Stimulated activated naive CD4-positive, alpha-beta T cell treated with Interleukin-2 at 50 U/mL for 16 hours (primary cell): Measurements from ENCODE around the gene DOCK7.
"Not testable (repeated sequence)": the region's sequence is repeated elsewhere in the genome, so short reads cannot be mapped to it uniquely, and the experiment has no call there.

ENCODE experiments used
- DNase-seq: peaks from one replicate; lab custom pipeline; 2025; lab: John Stamatoyannopoulos, UW

DOCK7 gene

DNA sequence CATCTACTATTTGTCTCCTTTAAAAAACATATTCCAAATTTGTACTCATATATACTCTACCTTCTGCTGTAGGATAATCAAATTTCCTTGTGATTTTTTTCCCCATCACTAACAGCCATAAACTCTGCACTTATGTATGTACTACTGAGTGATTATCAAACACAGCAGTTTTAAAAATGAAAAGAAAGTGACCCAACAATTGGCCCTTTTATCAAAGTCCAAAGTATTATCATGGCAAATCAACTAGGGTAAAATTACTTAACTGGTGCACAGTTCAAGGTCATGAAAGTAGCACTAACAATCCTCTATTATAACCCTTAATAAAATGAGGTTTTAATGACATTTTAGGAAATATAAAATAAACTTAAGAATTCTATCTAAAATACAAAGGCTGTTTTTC, 79.3 kb downstream of the DOCK7 start:
- DNase-seq: no peak

DNA sequence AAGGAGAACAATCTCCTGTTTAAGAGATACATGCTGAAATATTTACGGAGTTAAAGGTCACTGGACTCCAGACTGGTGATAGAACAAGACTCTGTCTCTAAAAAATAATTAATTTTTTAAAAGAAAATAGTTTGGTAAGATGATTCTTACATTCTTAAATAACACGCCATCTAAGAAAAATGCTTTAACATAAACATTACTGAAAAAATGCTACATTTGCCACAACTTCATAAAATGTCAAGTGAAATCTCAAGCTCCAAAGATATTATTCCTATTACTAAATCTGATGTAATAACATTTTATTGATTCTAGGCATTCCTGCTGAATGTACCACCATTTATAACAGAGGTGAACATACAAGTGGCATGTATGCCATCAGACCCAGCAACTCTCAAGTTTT, 86.7 kb downstream of the DOCK7 start:
- no peak for DNase-seq

DNA sequence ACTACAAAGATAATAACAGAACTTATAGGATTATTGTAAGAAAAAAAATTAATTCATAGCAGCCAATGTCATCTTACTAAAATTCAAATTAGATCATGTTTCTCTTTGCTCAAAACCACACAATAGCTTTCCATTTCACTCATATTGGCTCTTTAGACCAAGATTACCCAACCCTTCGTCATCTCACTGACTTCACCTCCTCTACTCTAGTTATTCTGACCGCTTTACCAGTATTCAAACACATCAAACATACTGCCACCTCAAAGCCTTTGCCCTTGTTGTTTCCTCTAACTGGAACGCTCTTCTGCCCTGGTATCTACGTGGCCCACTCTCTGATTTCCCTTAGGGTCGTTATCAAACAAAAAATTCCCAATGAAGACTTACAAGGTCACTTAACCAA, 89.1 kb downstream of the DOCK7 start:
- DNase-seq: no peak

DNA sequence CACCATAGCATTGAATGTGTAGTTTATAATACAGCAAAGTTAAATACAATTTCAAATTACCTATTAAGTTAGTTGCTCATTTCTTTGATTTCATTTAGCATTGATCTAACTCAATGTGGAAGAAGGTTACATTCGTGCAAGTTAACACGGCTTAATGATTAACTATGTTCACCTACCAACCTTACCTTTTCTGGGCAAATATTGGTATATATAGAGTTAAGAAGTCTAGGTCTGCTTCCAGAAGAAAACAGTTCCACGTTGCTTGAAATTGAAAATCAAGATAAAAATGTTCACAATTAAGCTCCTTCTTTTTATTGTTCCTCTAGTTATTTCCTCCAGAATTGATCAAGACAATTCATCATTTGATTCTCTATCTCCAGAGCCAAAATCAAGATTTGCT, 90.9 kb downstream of the DOCK7 start, which contains the start of gene ANGPTL3:
Gene ANGPTL3, plus strand, starts transcription at position 240 of the 400 bp plus-strand sequence. Its CDS starts 47 bp downstream, at position 287.
- no peak for DNase-seq

DNA sequence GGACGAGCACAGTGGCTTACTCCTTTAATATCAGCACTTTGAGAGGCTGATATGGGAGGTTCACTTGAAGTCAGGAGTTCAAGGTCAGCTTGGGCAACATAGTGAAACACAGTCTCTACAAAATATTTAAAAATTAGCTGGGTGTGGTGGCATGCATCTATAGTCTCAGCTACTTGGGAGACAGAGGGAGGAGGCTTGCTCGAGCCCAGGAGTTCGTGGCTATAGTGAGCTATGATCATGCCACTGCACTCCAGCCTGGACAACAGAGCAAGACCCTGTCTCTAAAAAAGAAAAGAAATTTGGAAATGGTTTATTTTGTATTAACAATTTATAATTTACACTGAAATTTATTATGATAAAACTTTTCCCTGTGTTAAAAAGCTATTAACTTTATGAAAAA, 92.5 kb downstream of the DOCK7 start:
- no peak for DNase-seq

DNA sequence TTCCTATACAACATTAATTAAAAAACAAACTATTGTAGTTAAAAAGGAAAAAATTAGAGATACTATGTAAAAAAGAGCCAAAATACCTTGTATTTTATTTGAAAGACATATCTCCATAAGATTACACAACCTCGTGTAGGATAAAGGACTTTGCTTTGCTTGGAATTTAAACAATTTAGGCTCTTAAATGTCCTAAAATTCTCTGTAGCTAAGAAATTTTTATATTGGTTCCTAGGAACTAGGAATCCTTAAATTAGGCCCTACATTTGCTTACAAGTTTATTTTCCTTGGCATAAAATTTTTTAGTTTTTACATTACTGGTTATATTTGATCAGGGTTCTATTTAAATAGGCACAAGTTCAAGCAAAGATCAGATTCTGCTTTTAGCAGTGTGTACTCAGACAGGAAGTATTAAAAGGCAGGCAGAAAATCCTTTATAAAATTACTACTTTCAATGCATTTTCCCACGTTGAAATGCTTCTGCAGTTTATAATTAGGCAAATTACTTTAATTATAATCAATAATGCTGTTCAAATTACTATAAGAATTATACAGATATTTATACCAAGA, 94.3 kb downstream of the DOCK7 start:
- no peak for DNase-seq

DNA sequence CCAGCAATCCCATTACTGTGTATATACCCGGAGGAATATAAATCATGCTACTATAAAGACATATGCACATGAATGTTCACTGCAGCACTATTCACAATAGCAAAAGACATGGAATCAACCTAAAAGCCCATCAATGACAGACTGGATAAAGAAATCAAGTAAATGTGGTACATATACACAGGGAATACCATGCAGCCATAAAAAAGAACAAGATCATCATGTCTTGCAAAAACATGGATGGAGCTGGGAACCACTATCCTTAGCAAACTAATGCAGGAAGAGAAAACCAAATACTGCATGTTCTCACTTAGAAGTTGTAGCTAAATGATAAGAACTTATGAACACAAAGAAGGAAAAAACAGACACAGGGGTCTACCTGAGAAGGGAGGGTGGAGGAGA, 97.2 kb downstream of the DOCK7 start:
- DNase-seq: no peak

DNA sequence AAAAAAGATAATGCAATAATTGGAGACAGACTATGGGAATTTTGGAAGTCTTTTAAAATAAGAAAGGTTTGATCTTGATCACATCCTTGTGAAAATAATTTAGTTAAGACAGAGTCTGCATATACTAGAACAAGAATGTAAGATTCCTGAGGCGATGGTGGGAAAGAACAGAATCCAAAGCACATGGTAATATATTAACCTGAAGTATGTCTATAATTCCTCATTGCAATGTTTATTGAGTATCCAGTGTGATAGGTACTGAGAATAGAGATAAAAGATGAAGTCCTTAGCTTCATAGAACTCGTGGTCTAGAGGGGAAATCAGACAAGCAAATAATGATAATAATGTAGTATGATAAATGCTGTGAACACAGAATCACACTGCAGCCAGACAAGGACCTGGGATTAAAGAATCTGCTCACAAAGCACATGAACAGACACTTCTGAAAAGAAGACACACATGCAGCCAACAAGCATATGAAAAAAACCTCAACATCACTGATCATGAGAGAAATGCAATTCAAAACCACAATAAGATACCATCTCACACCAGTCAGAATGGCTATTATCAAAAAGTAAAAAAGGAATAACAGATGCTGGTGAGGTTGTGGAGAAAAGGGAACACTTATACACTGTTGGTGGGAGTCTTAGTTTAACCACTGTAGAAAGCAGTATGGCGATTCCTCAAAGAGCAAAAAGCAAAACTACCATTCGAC, 97.8 kb downstream of the DOCK7 start:
- no peak for DNase-seq

DNA sequence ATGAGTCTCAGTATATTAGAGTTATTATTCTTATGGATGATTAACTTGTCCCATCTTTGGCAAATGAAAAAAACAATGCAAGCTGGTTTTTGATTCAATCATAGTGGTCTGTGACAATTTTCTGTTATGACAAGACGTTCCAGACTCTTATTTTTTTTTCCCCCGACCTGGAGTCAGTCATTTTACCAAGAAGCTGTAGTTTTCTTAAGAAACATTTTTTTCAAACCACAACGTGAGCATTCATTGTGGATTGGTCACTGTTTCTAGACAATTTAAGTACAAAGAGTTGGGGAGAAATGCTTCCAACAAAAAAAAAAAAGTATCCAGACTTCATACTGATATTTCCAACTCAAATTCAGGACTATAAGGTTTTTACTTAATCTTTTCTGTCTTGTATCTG, 98.9 kb downstream of the DOCK7 start:
- DNase-seq: no peak

DNA sequence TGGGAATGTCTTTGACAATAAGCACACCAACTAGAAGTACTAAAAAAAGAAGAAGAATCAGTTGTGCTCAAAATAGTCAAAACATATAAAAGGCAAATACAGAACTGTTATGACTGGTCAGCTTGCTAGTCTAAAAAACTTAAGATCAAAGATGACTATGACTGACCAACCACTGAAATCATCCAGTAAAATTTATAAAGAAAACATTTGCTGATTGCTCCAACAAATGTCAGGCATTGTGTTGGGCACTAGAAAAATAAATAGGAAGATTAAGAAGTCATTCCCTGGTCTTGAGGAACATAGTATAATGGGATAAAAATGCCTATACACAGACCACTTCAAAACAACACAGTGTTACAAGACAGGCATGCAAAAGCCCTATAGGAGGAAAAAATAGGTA, 100.2 kb downstream of the DOCK7 start:
- no peak for DNase-seq

DNA sequence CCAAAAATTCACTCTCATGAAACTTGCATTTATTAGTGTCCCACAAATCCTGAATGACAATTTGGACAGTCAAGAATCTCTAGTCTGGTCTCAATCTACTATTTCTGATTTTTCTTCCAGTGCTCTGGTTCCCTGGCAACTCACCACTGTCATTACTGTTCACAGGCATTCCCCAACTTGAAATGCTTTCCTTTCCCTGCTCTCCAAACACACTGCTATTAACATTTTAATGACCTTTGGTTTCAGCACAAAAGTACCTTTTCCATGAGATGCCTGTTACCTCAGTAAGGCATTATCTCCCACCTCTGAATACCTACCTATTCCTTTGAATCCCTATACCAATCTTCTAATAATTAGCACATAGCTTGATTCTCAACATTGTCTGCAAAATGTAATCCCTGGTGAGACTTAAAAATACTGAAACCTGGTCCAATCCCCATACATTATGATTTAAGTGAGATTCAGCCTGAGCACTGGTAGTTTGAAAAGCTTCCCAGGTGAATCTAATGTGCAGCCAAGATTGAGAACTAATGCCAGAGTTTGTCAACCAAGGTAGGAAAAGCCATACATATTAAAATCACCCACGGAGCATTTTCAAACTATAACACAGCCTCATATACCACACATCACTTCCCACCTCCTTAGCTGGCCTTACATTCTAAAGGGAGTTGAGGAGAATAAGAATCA, 102.6 kb downstream of the DOCK7 start:
- no peak for DNase-seq

DNA sequence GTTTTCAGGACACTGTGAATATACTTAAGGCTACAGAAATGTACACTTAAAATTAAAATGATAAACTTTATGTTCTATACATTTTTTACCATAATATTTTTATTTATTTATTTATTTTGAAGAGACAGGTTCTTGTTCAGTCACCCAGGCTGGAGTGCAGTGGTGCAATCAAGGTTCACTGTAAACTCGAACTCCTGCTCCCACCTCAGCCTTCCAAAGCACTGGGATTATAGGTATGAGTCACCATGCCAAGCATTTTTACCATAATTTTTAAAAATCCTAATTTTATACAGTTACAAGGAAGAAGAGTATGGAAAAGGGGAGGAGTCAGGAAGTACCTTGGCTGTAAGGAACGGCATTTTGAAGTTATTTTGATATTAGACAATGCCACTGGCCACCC, 114.5 kb downstream of the DOCK7 start:
- DNase-seq: no peak

DNA sequence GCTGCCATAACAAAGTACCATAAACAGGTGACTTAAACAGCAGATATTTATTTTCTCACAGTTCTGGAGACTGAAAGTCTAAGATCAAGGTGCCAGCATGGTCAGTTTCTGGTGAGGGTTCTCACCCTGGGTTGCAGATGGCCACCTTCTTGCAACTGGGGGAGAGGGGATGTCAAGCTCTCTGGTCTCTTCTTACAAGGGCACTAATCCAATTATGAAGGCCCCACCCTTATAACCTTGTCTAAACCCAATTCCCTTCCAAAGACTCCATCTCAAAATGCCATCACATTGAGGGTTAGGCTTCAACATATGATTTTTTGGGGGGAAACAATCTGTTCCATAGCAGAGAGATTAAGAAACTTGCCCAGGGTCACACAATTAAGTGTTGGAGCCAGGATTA, 115.7 kb downstream of the DOCK7 start:
- no peak for DNase-seq

DNA sequence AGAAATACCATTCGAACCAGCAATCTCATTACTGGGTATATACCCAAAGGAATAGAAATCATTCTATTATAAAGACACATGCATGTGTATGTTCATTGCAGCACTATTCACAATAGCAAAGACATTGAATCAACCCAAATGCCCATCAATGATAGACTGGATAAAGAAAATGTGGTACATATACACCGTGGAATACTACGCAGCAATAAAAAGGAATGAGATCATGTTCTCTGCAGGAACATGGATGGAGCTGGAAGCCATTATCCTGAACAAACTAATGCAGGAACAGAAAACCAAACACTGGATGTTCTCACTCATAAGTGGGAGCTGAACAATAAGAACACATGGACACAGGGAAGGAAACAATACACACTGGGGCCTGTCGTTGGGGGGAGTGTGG, 116.7 kb downstream of the DOCK7 start:
- not testable (repeated sequence) for DNase-seq

DNA sequence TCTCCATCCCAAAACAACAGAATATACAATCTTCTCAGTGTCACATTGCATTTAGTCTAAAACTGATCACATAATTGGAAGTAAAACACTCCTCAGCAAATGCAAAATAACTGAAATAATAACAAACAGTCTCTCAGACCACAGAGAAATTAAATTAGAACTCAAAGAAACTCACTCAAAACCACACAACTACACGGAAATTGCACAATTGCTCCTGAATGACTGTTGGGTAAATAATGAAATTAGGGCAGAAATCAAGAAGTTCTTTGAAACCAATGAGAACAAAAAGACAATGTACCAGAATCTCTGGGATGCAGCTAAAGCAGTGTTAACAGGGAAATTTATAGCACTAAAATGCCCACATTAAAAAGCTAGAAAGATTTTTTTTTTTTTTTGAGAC, 120.3 kb downstream of the DOCK7 start:
- DNase-seq: not testable (repeated sequence)

DNA sequence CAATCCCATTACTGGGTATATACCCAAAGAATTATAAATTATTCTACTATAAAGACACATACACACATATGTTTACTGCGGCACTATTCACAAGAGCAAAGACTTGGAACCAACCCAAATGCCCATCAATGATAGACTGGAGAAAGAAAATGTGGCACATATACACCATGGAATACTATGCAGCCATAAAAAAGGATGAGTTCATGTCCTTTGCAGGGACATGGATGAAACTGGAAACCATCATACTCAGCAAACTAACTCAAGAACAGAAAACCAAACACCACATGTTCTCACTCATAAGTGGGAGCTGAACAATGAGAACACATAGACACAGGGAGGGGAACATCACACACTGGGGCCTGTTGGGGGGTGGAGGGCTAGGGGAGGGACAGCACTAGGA, 121.0 kb downstream of the DOCK7 start:
- not testable (repeated sequence) for DNase-seq

DNA sequence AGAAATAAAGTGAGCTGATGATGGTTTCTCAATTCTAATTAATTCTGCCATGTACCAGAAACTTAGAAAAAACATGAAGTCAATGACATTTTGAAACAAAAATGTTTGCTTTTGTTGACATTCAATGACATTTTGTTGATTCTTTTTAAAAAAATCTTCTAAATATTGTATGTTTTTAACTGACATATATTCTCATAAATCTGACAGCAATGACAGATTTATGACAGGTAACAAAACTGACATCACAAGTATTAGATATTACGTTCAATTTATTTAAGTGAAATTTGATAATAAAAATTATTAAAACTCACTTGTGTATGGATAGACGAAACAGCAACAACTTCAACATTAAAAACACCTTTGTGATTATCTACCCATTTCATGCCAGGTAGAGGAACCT, 126.9 kb downstream of the DOCK7 start:
- no peak for DNase-seq

DNA sequence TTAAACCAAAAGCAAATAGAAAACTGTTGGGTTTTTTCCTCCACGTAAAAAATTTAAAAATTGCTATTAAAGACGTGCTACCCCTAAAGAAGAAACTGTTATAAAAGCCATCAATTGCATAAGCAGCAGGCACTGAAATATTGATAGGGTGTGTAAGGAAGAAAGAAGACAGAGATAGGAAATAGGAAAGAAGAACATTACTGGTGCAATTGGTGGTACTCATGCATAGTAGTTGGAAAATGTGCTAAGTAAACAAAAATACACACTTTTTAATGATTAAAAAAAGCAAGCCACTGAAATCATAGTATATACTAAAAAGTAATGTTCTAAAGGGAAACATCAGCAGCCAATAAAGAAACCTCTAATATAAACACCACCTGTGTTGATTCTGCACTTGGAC, 143.6 kb downstream of the DOCK7 start:
- no peak for DNase-seq

DNA sequence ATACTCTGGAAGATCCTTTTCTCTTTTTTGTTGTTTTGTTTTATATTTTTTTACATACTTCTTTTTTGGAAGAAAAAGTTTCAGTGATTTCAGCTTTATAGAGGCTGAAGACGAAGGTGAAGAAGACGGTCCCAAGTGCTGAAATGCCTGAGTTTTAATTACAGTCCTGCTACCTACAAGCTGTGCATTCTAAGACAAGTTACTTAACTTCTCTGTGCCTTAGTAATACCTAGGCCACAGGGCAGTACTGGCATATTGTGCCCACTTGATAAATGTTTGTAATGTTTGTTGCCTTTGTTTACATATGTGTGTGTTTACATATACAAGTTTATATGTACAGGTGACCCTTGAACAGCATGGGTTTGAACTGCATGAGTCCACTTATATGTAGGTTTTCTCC, 147.1 kb downstream of the DOCK7 start:
- no peak for DNase-seq

DNA sequence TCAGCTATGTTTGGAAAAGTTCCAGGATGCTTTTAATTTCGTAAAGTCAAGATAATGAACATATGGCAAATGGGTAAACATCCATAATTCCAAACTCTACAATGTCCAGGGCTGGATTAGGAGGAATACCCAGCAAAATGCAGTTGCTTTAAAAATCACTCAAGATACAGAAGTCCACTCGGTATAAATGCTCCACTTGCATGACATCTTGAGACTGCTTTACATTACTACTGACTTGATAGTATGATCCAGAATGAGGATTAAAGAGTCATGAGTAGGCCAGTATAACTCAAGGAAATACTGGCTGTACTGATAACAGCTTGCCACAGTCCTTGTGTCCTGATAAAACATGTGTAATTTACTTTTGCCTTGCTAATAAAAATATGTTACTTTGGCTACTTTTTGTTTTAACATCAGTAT, 149.1 kb downstream of the DOCK7 start:
- DNase-seq: no peak

DNA sequence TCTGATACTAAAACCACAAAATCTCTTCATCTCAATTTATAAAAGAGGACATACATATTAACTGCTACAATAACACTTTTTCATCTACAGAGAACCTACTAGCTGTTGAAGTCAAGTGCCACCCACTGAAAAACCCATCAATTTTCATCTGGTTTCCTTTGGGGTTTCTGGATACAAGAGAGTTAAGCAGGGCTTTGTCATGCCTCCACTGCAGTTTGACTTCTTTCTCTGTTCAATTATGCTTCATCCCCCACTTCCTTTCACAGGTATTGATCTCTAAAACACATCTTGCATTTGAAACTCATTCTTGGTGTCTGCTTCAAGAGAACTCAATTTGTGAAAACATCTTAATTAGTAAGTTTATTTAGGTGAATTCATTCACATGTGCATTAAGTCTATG, 151.3 kb downstream of the DOCK7 start:
- DNase-seq: no peak

DNA sequence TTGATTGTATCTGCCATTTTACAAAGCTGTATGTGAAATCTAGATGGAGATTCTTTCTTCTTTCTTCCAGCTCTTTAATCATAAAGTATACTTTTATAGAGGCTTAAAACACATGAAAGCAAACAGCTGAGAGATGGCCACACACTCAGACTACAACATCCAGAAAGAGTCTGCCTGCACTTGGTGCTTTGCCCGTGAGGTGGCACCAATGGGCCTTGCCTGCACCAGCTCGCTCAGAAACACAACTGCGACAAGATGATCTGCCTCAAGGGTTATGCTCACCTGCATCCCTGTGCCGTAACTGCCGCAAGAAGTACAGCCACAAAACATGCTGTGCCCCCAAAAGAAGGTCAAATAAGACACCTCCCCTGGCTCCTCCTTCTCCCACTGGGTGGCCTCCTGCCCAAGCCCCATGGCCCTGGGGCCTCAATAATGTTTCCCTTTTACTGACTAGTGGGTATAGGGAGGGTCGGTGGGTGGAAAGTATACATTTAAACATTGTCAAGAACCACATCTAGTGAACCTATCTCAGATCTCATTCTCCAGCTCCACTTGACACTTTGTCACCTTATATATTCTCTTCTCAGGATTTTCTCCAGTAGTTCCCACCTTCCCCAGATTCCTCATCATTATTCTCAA, 157.6 kb downstream of the DOCK7 start:
- no peak for DNase-seq

DNA sequence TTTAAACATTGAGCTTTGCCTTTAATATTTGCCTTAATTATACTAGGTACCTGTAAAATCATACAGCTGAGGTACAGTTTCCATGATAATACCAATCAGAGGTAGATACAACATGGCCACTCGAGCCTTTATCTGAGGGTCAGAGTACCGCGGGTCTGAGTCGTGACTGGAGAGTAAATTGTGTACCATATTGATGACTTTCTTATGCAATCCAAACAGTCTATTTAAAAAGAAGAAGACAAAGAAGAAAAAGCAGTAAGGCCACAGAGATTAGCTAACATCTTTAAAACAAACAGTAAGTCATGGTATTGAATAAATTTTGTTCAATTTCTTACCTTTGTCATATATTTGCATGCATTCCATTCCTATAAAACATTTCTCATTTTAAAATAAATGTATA, 159.0 kb downstream of the DOCK7 start:
- DNase-seq: no peak
